B cell (primary cell): ENCODE measurements around the gene CTNNA2. TPM values are rescaled to one million over a fixed set of nuclear protein-coding genes. Genes with fewer than 3 reads are reported as not detected.

Experiments
- ATAC-seq: fragments of 200-7000 bp; cut with Tn5 transposase; one replicate; pipeline ENCODE4 v1.10.0; 2021; ENCODE audit warnings: low read depth, mild to moderate bottlenecking, moderate number of reproducible peaks, moderate library complexity
- CTCF ChIA-PET: fragments of 350-600 bp; sonication (Branson Sonifier 250); formaldehyde crosslinking; loops from one replicate; lab custom pipeline; 2021; ENCODE audit warnings: antibody characterized with exemption, inconsistent platforms; lab: Charles Lee
- POLR2A ChIA-PET: fragments of 350-600 bp; sonication (Branson Sonifier 250); formaldehyde crosslinking; loops from one replicate; lab custom pipeline; 2021; ENCODE audit warnings: antibody characterized with exemption; lab: Charles Lee
- DNase-seq: peaks from one replicate; pipeline ENCODE4 v3.0.0; 2013
- H2AFZ ChIP-seq: 2 replicates; pipeline ENCODE4 v1.6.1; 2012; ENCODE audit warnings: mild to moderate bottlenecking, low read depth, low read length; ENCODE audit not compliant: insufficient read depth, poor library complexity, severe bottlenecking
- H3K27ac ChIP-seq, 2 donors: 1 replicate in 1 of 2; 2 replicates in 1 of 2; pipeline ENCODE4 v1.5.1; 2012 to 2013; ENCODE audit warnings: low read length in 2 of 2, mild to moderate bottlenecking in 2 of 2, moderate library complexity in 1 of 2
- H3K27me3 ChIP-seq, 4 experiments: fragments of 200-600 bp in 1 of 4; sonication (generic) in 1 of 4; replicated peaks in 1 of 4; 1 replicate in 2 of 4; 2 replicates in 2 of 4; pipeline versions ENCODE4 v1.6.1 to v1.7.0; 2013 to 2016; ENCODE audit warnings: low read length in 3 of 4, mild to moderate bottlenecking in 2 of 4, mixed read lengths in 1 of 4, moderate library complexity in 1 of 4; ENCODE audit not compliant: insufficient read depth in 4 of 4, control insufficient read depth in 3 of 4; ENCODE audit errors: control extremely low read depth in 1 of 4
- H3K36me3 ChIP-seq, 2 experiments: replicated peaks in 1 of 2; 1 replicate in 1 of 2; 2 replicates in 1 of 2; pipeline versions ENCODE4 v1.6.1 to v1.7.1; 2013; ENCODE audit warnings: low read length in 1 of 2; ENCODE audit not compliant: insufficient read depth in 2 of 2, control insufficient read depth in 1 of 2; ENCODE audit errors: control extremely low read depth in 1 of 2, extremely low read depth in 1 of 2
- H3K4me1 ChIP-seq, 2 donors: fragments of 200-600 bp in 1 of 2; sonication (generic) in 1 of 2; 1 replicate in 1 of 2; 2 replicates in 1 of 2; pipeline versions ENCODE4 v1.5.1 to v1.6.1; 2013 to 2017; ENCODE audit warnings: low read length in 2 of 2; ENCODE audit not compliant: control insufficient read depth in 2 of 2, insufficient read depth in 2 of 2
- H3K4me2 ChIP-seq: replicated peaks from 2 replicates; pipeline ENCODE3; 2012; ENCODE audit warnings: mild to moderate bottlenecking, low read depth, low read length; ENCODE audit not compliant: poor library complexity, severe bottlenecking
- H3K4me3 ChIP-seq, 5 experiments: fragments of 200-600 bp in 1 of 5; sonication (generic) in 1 of 5; 1 replicate in 3 of 5; 2 replicates in 2 of 5; pipeline versions ENCODE4 v1.5.1 to v1.7.0; 2011 to 2016; ENCODE audit warnings: low read length in 4 of 5, mild to moderate bottlenecking in 4 of 5, low read depth in 2 of 5, control low read depth in 1 of 5, moderate library complexity in 1 of 5; ENCODE audit not compliant: insufficient read depth in 1 of 5; ENCODE audit errors: control extremely low read depth in 1 of 5, extremely low read depth in 1 of 5
- H3K79me2 ChIP-seq: fragments of 200-600 bp; sonication (generic); one replicate; pipeline ENCODE4 v1.6.0; 2016; ENCODE audit warnings: low read length; ENCODE audit not compliant: control insufficient read depth, insufficient read depth
- H3K9ac ChIP-seq: fragments of 200-600 bp; sonication (generic); 2 replicates; pipeline ENCODE4 v1.6.1; 2017; ENCODE audit warnings: mild to moderate bottlenecking, low read length, moderate library complexity
- H3K9me3 ChIP-seq, 3 donors: one replicate each; pipeline versions ENCODE4 v1.6.1 to v1.7.1; 2013; ENCODE audit warnings: low read length in 2 of 3; ENCODE audit not compliant: control insufficient read depth in 2 of 3, insufficient read depth in 1 of 3; ENCODE audit errors: control extremely low read depth in 1 of 3
- H4K20me1 ChIP-seq: 2 replicates; pipeline ENCODE4 v1.6.0; 2012; ENCODE audit warnings: mild to moderate bottlenecking, low read length; ENCODE audit not compliant: insufficient read depth, control insufficient read depth, poor library complexity, severe bottlenecking
- H3K27ac Mint-ChIP-seq: one replicate; pipeline ENCODE4 v1.8.0; 2021; ENCODE audit warnings: mixed read lengths
- H3K27me3 Mint-ChIP-seq: one replicate; pipeline ENCODE4 v1.8.0; 2021; ENCODE audit warnings: mixed read lengths
- H3K4me1 Mint-ChIP-seq: one replicate; pipeline ENCODE4 v1.8.0; 2021; ENCODE audit warnings: mixed read lengths
- H3K4me3 Mint-ChIP-seq: one replicate; pipeline ENCODE4 v1.8.0; 2021; ENCODE audit warnings: mixed read lengths
- H3K9me3 Mint-ChIP-seq: one replicate; pipeline ENCODE4 v1.8.0; 2022; ENCODE audit warnings: mixed read lengths; ENCODE audit not compliant: insufficient read depth
- EZH2 ChIP-seq: IDR thresholded peaks from 2 replicates; pipeline ENCODE4 v1.6.1; 2012; ENCODE audit warnings: borderline replicate concordance, low read depth, mild to moderate bottlenecking, moderate library complexity, low read length; ENCODE audit not compliant: insufficient read depth, poor library complexity, severe bottlenecking
- WGBS: methylation state at CpG from one replicate; pipeline ENCODE4 v1.1.5; 2013; ENCODE audit warnings: missing lambda C conversion rate; ENCODE audit not compliant: insufficient coverage; 5-methylcytosine and 5-hydroxymethylcytosine counted together
- intact Hi-C: fragments of 100-400 bp; cut with micrococcal nuclease; formaldehyde crosslinking; loops from one replicate; pipeline ENCODE4 v1.10.0; 2022
- polyA plus RNA-seq: library from polyadenylated mRNA; depleted of rRNA; stranded (reverse); fragments of >200 nt; gene quantifications from 2 replicates; pipeline ENCODE4 v1.2.3, GENCODE V29; 2012
- total RNA-seq, 2 donors: library from RNA; stranded (reverse); fragments of 120-200 nt in 1 of 2; gene quantifications; 1 replicate in 1 of 2; 2 replicates in 1 of 2; pipeline versions ENCODE4 v1.2.3 to v1.2.4, GENCODE V29; 2013 to 2022
- TF ChIP-seq, protein P1 (sequence below): fragments of 200-600 bp; IDR thresholded peaks from one replicate; pipeline ENCODE4 v1.8.0; 2022; ENCODE audit warnings: antibody characterized with exemption, mild to moderate bottlenecking

Gene CTNNA2
- total and polyA plus RNA-seq, 2 donors (not counting 1 experiment from before 2014, with no cell fraction given): not detected

GRCh38 chr2:80506563-80506962 lies 993.7 kb downstream of the CTNNA2 start:
- Histone ChIP-seq H3K4me1 (no peaks in the 10 kb centered on the region), H4K20me1 (no peaks in the 10 kb centered on the region), H3K9ac (no peak overlapping the region), H3K79me2 (no peaks in the 10 kb centered on the region), H3K36me3 (no peaks in the 10 kb centered on the region), H3K4me2 (no peak overlapping the region), H3K4me3 (no peak overlapping the region), H2AFZ (no peak overlapping the region), H3K9me3 (no peaks in the 10 kb centered on the region), H3K27ac (no peak overlapping the region), H3K27me3 (no peaks in the 10 kb centered on the region)
- 57% methylated on average over 1 of the region's 1 CpG for WGBS
- H3K27ac Mint-ChIP-seq: no peak overlapping the region
- TF ChIP-seq EZH2: no peak
- TF ChIP-seq, protein P1, sequence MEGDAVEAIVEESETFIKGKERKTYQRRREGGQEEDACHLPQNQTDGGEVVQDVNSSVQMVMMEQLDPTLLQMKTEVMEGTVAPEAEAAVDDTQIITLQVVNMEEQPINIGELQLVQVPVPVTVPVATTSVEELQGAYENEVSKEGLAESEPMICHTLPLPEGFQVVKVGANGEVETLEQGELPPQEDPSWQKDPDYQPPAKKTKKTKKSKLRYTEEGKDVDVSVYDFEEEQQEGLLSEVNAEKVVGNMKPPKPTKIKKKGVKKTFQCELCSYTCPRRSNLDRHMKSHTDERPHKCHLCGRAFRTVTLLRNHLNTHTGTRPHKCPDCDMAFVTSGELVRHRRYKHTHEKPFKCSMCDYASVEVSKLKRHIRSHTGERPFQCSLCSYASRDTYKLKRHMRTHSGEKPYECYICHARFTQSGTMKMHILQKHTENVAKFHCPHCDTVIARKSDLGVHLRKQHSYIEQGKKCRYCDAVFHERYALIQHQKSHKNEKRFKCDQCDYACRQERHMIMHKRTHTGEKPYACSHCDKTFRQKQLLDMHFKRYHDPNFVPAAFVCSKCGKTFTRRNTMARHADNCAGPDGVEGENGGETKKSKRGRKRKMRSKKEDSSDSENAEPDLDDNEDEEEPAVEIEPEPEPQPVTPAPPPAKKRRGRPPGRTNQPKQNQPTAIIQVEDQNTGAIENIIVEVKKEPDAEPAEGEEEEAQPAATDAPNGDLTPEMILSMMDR: no peak
- DNase-seq: no peak
- intact Hi-C loops: no loop called here
- CTCF ChIA-PET: no interaction called here
- no peaks in the 10 kb centered on the region for H3K4me1 Mint-ChIP-seq
- no peaks in the 10 kb centered on the region for H3K27me3 Mint-ChIP-seq
- no peak for ATAC-seq
- H3K9me3 Mint-ChIP-seq: peaks cover 4% of the 10 kb centered on the region
- POLR2A ChIA-PET: no interaction called here
- no peak overlapping the region for H3K4me3 Mint-ChIP-seq

DNA sequence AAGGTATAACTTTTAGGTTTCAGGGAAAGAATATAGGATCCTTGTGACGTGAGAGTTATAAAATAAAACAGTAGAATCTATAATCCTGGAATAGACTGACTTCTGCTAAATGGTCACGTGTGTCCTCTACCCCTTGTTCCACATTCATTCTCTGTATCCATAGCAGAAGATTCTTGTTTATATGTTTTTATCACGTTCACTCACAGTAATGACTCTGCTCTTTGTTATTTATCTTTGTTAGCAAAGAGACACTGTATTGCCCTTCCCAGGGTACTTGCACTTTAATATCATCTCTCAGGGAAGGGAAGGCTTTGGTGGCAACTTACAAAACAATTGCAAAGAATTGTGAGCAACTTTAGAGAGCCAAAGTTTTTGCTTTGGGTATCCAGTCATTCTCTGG lies 997.9 kb downstream of the CTNNA2 start:
- H4K20me1 ChIP-seq: no peaks in the 10 kb centered on the region
- H2AFZ ChIP-seq: no peak overlapping the region
- ChIA-PET CTCF (interaction anchor here (0.6 kb wide), 1 partner anchor 14 kb away, joined by 3 read pairs; no protein-coding TSS in a partner anchor), POLR2A (no interaction called here)
- no peak for DNase-seq
- peaks cover 0 to 4% (median 0%) of the 10 kb centered on the region in 3 donors for H3K9me3 ChIP-seq
- H3K27me3 Mint-ChIP-seq: no peaks in the 10 kb centered on the region
- TF ChIP-seq EZH2: no peak
- TF ChIP-seq, protein P1: no peak
- no peak overlapping the region for H3K4me3 ChIP-seq
- no peaks in the 10 kb centered on the region for H3K4me1 ChIP-seq
- intact Hi-C loops: no loop called here
- no peak overlapping the region for H3K4me2 ChIP-seq
- no peaks in the 10 kb centered on the region for H3K79me2 ChIP-seq
- H3K27me3 ChIP-seq: no peaks in the 10 kb centered on the region
- H3K9ac ChIP-seq: no peak overlapping the region
- no peak overlapping the region for H3K4me3 Mint-ChIP-seq
- no CpG with 5 or more reads among the region's 3 CpGs for WGBS
- no peak overlapping the region for H3K27ac ChIP-seq
- H3K9me3 Mint-ChIP-seq: peaks cover 2% of the 10 kb centered on the region
- no peak overlapping the region for H3K27ac Mint-ChIP-seq
- H3K36me3 ChIP-seq: no peaks in the 10 kb centered on the region
- ATAC-seq: no peak
- no peaks in the 10 kb centered on the region for H3K4me1 Mint-ChIP-seq
